ENCODE data around the gene SLC22A31.

SLC22A31 gene

GRCh38 chr16:89197033-89197632, 3.2 kb downstream of the SLC22A31 start:
- no peak for TF ChIP-seq CTCF (IDR thresholded peaks at IDR 0.05; ENCODE audit: insufficient read depth, low read length, poor library complexity, severe bottlenecking)
- TF ChIP-seq EZH2phosphoT487 (conservative IDR thresholded peaks at IDR 0.05; ENCODE audit: low read length) = no peak
- Histone ChIP-seq H3K9ac (ENCODE audit: low read length) (no peak overlapping the region), H2AFZ (ENCODE audit: low read depth, low read length, severe bottlenecking) (no peak overlapping the region), H3F3A (ENCODE audit: insufficient read depth) (no peaks in the 10 kb centered on the region), H3K9me2 (replicated peaks; ENCODE audit: insufficient read depth, low read length) (no peaks in the 10 kb centered on the region), H3K27ac (ENCODE audit: low read depth, low read length) (no peak overlapping the region), H4K20me1 (ENCODE audit: low read depth, low read length) (no peaks in the 10 kb centered on the region), H3K4me2 (ENCODE audit: low read depth, low read length, poor library complexity, severe bottlenecking) (no peak overlapping the region), H3K4me3 (ENCODE audit: insufficient read depth, low read length, poor library complexity, severe bottlenecking) (no peak overlapping the region), H3K27me3 (ENCODE audit: low read length) (no peaks in the 10 kb centered on the region), H3K36me3 (ENCODE audit: low read length) (no peaks in the 10 kb centered on the region), H3K9me3 (ENCODE audit: insufficient read depth, low read length) (no peaks in the 10 kb centered on the region), H3K79me2 (ENCODE audit: insufficient read depth, low read length) (no peaks in the 10 kb centered on the region)

GRCh38 chr16:89195521-89196171, 4.7 kb downstream of the SLC22A31 start:
- H3K27ac ChIP-seq (ENCODE audit: low read depth, low read length) = no peak overlapping the region
- no peaks in the 10 kb centered on the region for H3K9me2 ChIP-seq (replicated peaks; ENCODE audit: insufficient read depth, low read length)
- no peaks in the 10 kb centered on the region for H3K27me3 ChIP-seq (ENCODE audit: low read length)
- no peak overlapping the region for H3K4me2 ChIP-seq (ENCODE audit: low read depth, low read length, poor library complexity, severe bottlenecking)
- H2AFZ ChIP-seq (ENCODE audit: low read depth, low read length, severe bottlenecking) = no peak overlapping the region
- H3K9ac ChIP-seq (ENCODE audit: low read length) = no peak overlapping the region
- no peaks in the 10 kb centered on the region for H3K36me3 ChIP-seq (ENCODE audit: low read length)
- no peaks in the 10 kb centered on the region for H3K9me3 ChIP-seq (ENCODE audit: insufficient read depth, low read length)
- H3K79me2 ChIP-seq (ENCODE audit: insufficient read depth, low read length) = no peaks in the 10 kb centered on the region
- no peaks in the 10 kb centered on the region for H3F3A ChIP-seq (ENCODE audit: insufficient read depth)
- TF ChIP-seq EZH2phosphoT487 (conservative IDR thresholded peaks at IDR 0.05; ENCODE audit: low read length) (no peak), CTCF (IDR thresholded peaks at IDR 0.05; ENCODE audit: insufficient read depth, low read length, poor library complexity, severe bottlenecking) (no peak)
- H4K20me1 ChIP-seq (ENCODE audit: low read depth, low read length) = no peaks in the 10 kb centered on the region
- H3K4me3 ChIP-seq (ENCODE audit: insufficient read depth, low read length, poor library complexity, severe bottlenecking) = no peak overlapping the region

GRCh38 chr16:89194340-89195311, 5.7 kb downstream of the SLC22A31 start:
- Histone ChIP-seq H3K9me2 (replicated peaks; ENCODE audit: insufficient read depth, low read length) (no peaks in the 10 kb centered on the region), H3K79me2 (ENCODE audit: insufficient read depth, low read length) (no peaks in the 10 kb centered on the region), H3K27ac (ENCODE audit: low read depth, low read length) (no peak overlapping the region), H3K27me3 (ENCODE audit: low read length) (no peaks in the 10 kb centered on the region), H2AFZ (ENCODE audit: low read depth, low read length, severe bottlenecking) (no peak overlapping the region), H3K36me3 (ENCODE audit: low read length) (no peaks in the 10 kb centered on the region), H3K4me2 (ENCODE audit: low read depth, low read length, poor library complexity, severe bottlenecking) (no peak overlapping the region), H3F3A (ENCODE audit: insufficient read depth) (0 out of 2 replicates have a peak, but pooled peaks cover 3% of the 10 kb centered on the region), H3K9ac (ENCODE audit: low read length) (no peak overlapping the region), H3K4me3 (ENCODE audit: insufficient read depth, low read length, poor library complexity, severe bottlenecking) (no peak overlapping the region), H4K20me1 (ENCODE audit: low read depth, low read length) (no peaks in the 10 kb centered on the region), H3K9me3 (ENCODE audit: insufficient read depth, low read length) (no peaks in the 10 kb centered on the region)
- TF ChIP-seq CTCF (IDR thresholded peaks at IDR 0.05; ENCODE audit: insufficient read depth, low read length, poor library complexity, severe bottlenecking) = no peak
- no peak for TF ChIP-seq EZH2phosphoT487 (conservative IDR thresholded peaks at IDR 0.05; ENCODE audit: low read length)
